Placental epithelial cell (primary cell): ENCODE results near the gene USP1. TPM values are rescaled to one million over a fixed set of nuclear protein-coding genes. Genes with fewer than 3 reads are reported as not detected.

ENCODE experiments used
- total RNA-seq: library from RNA; depleted of rRNA; stranded (reverse); fragments of >200 nt; gene quantifications from 2 replicates; pipeline ENCODE4 v1.2.3, GENCODE V29; 2012

The USP1 gene
- total RNA-seq, result 18.8 and 19.7 TPM in 2 replicates

DNA sequence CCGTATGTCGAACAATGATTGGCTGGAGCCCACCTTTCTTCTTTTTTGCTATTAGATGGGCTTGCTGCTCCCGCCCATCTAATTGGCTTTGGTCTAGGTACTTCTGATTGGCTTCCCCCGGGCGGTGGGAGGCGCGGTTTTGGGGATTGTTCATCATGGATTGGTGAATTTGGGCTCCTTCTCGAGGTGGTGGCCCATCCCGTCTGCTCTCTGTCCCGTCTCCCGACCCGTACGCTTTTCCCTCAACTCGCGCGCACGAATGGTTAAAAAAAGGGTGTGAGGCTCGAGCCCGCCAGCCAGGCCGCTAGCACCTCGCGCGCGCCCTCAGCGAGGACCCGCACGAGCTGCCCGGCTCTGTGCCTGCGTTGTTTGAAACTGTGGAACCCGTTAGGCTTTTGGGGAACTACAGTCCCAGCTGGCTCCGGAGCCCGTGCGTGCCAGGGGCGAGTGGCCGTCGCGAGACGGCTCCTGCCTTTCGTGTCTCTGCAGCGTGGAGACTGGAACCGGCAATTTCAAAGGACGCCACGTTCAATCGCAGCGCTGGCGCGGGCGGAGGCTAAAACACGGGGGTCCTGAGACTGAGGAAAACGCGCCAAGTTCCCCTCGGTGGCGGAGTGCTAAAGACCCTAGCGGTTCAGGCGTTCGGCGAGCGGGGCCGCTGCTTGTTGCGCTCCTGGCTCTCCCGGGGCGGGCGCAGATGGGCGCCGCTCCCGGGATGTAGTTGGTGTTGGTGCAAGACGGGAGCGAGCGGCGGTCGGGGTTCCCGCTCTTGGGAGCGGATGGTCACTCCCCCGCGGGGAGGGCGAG is at the start of gene USP1:
Gene USP1, plus strand, starts transcription at position 584 of the 807 bp plus-strand sequence. CDS start 2,819 bp downstream, outside the sequence.

Other genes starting within 250 kb of the USP1 start
- gene L1TD1, start 242.2 kb upstream of the USP1 start, total RNA-seq, result 72.0 and 72.6 TPM in 2 replicates
- 137 TPM in 2 replicates for gene KANK4, start 117.6 kb upstream of the USP1 start, total RNA-seq
- not detected in 2 replicates for gene ANGPTL3, start 160.5 kb downstream of the USP1 start, total RNA-seq